ENCODE measurements around the gene UBTD2.
"Not testable (repeated sequence)": the region's sequence is repeated elsewhere in the genome, so short reads cannot be mapped to it uniquely, and the experiment has no call there.

UBTD2 gene

DNA sequence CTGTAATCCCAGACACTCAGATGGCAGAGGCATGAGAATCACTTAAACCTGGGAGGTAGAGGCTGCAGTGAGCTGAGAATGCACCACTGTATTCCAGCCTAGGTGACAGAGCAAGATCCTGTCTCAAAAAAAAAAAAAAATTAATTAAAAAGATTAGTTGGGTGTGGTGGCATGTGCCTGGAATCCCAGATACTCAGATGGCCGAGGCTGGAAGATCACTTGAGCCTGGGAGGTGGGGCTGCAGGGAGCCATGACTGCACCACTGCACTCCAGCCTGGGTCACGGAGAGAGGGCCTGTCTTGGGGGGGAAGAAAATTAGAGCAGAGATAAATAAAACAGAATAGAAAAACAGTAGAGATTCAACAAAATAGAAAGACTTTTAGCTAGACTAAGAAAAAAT is 34.9 kb downstream of the UBTD2 start:
- DNase-seq: no peak

DNA sequence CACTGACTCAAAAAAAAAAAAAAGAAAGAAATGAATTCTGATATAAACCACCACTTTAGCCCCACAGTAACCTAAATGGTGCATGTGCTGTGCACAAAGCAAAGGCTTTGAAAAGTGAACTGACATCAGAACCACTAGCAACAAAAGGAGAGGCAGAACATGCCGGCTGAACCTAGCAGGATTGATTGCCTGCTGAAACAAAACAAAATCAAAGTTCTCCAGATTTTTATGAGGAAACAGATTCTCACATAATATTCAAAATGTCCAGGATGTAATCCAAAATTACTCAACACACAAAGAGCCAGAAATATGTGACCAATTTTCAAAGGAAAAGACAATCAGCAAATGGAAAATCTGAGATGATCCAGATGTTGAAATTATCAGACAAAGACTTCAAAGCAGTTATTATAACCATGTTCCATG is 37.9 kb downstream of the UBTD2 start:
- DNase-seq: no peak

DNA sequence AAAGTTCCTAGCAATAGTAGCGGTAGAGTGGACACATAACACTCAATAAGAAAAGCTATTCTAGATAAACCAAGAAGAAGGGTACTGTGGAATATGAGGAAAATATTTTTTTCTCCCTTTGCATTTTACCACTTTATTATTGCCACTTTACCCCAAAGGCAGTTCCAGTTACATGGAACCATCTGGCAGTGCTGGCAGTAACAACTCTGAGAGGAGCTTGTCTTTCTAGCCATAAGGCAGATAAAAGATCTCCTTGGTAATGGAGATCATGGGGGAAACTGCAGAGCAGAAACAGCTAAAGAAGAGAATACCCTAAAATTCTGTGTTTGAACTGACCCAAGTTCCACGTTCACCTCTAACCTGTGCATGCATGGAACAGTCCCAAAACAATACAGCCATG is 38.5 kb downstream of the UBTD2 start:
- no peak for DNase-seq

DNA sequence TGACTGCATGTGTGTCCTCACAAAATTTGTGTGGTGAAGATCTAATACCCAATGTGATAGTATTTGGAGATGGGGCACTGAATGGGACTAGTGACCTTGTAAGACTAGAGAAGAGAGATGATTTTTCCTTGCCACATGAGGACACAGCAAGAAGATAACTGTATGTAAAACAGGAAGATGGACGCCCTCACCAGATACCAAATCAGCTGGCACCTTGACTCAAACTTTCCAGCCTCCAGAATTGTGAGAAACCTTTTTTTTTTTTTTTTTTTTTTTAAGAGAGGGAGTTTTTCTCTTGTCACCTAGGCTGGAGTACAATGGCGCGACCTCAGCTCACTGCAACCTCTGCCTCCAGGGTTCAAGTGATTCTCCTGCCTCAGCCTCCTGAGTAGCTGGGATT is 40.3 kb downstream of the UBTD2 start:
- DNase-seq: peak in 1 of 4 experiments; percentile 28

DNA sequence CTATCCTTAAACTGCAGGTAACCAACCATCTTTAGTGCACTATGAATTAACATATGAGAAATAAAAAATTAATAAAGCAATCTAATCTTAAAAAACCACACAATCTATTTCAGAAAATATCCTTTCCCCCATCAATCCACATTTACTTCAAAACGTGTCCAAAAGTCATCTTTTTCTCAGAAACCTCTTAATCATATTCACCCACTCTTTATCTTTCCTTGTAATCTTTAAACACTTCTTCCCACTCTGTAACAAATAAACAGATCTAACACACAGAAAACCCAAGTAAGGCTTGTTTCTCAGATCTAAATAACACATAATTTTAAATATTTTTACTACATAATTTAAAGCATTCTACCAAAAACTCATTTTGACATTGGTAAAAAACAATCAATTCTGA is 45.2 kb downstream of the UBTD2 start:
- no peak for DNase-seq

DNA sequence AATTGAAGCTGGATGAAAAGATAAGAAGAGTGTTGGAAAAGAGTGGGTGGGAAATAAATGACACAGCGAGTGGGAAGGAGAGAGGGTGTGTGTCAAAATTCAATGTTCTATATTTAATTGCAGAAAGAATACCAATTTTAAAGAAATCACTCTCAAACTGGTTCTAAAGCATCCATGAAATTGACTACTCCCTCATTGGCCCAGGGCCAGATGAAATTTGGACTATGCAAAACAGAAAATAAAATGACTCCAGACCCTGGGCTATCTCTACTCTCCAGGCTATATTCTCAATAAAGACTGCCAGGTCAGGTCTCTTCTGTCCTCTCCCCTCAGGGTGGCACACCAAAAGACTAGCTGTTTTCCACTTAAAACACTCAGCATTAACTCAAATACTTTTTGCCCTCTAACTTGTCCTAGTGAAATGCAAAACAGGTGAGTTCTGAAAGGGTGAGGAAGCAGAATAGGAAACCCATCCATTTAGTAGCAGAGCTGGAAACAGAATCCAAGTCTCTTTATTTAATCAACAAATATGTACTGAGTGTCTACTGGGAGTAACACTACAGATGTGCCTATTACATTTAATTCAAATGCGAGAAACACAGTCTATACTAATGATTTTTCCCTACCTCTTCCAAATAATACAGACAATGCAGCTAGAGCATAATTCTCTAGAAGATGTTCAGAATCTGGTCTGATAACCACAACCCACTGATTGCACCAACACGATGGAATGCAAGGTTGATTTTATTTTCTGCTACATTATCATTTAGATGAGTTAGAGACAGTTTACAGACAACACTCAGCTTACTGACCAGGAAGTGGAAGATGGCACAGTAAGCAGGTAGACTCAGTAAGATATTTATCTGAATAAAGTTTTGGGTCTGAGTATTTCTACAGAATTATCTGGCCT is 47.5 kb downstream of the UBTD2 start:
- DNase-seq: no peak

DNA sequence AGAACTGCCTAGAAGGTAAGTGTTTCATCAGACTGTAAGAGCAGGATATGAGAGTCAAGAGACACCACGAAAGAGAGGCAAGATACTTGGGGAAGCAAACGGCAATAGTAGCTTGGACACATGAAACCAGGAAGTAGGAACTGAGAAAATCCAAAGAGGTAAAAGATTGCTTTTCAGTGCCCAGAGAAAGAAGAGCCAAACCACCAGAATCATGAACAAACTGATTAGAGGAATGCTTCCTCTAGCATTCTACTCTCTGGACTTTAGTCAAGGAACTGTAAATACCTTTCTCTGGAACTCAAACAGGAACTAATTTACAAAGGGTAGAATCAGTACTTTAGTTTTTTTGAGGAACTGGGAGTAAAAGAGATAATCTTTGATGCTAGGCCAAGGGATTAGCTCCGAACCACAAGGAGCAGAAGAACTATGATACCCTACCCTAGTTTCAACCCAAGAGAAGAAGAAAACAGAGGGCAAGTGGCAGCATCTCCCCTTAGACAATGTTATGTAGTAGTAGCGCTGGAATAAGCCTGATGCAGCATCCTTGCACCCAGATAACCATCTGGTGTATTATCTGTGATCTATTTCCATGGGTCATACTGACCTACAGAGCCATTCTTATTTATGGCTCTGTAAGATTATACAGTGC is 48.3 kb downstream of the UBTD2 start:
- DNase-seq: peak; percentile 14 to 51 (median 36)

DNA sequence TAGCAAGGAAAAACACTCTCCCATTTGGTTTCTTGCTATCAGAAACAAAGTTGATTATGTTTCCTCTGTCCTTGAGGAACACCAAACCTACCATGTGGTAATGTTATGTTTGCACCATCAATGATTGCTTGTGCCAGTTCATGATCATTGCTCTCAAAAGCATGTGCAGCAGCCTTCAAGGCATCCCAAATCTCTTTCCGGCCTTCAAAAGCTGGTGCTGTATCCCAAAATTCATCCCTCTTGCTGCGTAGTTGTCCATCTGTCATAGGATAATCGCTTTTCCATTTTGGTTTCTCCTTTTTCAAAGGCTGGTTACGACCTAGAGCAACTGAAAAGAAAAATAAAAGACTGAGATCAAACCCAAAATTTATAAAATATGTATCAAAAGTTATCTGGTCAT is 49.5 kb downstream of the UBTD2 start:
- DNase-seq: no peak

DNA sequence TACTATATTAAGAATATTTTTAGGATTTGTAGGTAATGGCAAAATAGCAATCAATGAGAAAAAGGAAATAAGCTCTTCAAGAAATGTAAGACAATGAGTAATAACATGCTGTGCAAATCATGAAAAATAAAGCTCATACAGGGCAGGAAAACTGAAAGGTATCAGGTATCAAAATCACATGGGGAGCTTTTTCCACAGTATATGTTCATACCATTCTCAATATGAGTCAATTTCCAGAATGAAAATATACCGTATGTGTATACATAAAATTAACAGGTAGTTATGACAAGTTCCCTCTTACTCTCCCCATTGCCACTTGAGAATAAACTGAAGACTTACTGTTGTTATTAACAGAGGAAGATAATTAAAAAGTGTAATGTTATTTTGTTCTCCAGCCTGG is 53.7 kb downstream of the UBTD2 start:
- DNase-seq: no peak

DNA sequence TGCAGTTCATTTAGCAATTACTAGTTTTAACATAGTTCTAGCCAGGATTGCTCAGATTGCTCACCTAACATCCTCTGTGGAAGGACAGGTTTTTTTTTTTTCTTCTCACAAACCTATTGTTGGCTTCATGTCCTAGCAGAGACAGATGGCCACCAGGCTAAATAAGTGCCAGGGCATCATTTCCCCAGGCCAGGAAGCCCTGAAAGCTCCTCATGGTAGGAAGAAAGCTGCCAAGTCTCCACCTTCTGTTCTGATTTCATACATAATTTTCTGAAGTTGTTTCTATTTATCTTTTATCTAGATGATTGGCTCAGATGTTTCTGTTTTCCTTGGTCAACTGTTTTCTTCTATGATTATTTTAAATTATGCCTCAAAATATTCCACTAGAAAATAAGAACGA is 58.6 kb downstream of the UBTD2 start:
- DNase-seq: no peak

DNA sequence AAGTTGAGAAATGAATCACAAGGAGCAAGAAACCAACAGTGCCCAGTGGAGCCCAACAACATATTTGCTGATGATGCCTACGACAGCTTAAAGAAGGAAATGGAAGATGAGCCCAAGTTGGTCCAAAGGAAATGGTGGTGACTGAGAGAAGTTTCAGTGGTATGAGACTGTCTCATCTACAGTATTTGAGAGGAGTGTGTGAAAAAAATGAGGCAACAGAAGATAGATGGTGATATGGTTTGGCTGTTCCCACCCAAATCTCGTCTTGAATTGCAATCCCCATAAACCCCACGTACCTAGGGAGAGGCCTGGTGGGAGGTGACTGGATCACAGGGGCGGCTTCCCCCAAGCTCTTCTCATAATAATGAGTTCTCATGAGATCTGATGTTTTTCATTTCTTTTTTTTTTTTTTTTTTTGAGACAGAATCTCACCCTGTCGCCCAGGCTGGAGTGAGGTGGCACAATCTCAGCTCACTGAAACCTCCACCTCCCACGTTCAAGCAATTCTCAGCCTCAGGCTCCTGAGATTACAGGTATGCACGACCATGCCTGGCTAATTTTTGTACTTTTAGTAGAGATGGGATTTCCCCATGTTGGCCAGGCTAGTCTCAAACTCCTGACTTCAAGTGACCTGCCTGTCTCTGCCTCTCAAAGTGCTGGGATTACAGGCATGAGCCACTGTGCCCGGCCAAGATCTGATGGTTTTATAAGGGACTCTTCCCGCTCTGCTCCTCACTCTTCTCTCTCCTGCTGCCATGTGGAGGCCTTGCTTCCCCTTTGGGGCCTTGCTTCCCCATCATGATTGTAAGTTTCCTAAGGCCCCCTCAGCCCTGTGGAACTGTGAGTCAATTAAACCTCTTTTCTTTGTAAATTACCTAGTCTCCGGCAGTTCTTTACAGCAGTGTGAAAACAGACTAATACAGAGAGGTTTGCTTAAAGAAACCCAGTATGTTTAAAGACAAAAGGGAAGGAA is 59.4 kb downstream of the UBTD2 start:
- DNase-seq: peak in 3 of 4 experiments; percentile 25 to 32 (median 30)

DNA sequence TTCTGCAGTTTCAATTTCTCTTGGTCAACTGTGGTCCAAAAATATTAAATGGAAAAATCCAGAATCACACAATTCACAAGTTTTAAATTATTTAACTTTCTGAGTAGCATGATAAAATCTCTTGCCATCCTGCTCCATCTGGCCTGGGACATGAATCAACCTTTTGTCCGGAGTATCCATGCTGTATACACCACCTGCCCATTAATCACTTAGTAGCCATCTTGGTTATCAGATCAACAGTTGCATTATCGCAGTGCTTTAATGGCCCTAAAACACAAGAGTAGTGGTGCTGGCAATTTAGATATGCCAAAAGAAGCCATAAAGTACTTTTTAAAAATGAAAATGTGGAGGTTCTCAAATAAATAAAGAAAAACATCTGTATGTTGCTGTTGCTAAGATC is 64.3 kb downstream of the UBTD2 start:
- DNase-seq: no peak

DNA sequence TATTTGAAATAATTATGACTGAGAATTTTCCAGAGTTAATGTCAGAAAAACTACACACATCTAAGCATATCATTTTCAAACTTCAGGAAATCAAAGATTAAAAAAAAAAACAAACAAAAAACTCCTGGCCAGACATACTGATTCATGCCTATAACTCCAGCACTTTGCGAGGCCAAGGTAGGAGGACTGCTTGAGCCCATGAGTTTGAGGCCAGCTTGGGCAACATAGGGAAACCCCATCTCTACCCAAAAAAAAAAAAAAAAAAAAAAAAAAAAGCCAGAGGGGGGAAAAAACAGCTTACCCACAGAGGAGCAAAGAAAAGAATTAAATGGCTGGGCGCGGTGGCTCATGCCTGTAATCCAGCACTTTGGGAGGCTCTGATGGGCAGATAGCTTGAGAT is 67.2 kb downstream of the UBTD2 start:
- no peak for DNase-seq

DNA sequence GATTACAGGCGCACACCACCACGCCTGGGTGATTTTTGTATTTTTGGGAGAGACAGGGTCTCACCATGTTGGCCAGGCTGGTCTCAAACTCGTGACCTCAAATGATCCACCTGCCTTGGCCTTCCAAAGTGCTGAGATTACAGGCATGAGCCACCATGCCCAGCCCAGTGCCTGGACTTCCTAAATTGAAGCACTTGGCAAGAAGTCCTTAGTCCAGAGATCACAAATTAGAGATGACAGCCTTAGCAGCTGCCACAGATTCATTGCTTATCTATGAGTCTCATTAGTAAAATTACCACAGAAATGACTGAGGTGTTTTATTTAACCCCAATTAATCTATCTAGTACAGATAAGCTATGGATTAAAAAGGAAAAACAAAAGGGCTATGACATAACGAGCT is 70.4 kb downstream of the UBTD2 start:
- no peak for DNase-seq

DNA sequence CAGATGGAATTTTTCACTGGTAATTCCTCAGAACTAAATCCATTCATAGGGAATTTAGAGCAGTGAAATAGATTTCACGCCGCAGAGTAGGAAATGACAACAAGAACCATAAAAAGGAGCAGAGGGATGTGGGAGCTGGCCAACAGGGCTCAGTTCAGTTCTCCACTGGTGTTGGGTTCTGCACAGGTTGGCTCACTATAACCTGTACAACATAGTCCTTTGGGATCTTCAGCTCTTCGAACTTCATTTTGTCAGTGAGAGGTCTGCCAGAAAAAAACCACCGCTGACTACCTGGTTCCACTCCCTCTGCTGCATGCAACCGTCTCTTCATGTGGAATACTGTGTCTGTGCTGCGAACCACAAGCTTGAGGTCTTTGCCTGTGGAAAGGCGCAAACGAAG is 71.9 kb downstream of the UBTD2 start:
- DNase-seq: no peak

DNA sequence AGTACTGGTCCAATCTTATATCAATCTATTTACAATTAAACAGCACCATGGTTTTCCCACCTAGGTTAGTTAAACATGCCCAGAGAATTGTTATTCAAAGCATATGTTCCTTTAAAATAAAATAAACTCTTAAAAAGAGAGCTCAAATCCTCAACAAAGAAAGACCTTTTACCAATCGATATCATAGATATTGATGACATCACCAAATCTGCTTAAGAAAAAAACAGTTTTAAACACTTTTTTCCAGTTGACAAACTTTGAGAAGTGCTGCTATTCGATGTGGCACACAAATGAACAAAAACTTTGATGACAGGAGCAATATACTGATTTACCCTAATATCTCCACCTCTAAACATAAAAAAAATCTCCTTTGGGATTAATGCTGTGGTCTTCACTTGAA is 73.8 kb downstream of the UBTD2 start:
- no peak for DNase-seq

DNA sequence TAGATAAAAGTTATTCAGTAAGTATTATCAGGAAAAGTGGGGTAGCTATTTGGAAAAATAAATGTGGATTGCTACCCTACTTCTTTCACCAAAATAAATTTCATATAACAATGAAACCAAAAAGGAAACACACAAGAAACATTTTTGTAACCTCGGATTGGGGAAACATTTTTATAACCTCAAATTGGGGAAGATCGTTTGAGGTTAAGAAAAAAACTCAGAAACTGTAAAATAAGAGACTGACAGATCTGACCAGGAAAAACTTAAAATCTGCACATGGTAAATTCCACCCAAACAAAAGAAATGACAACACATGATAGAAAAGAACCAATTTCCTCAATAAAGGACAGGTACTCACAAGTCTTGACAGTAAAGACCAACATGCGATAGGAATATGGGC is 76.1 kb downstream of the UBTD2 start:
- peak in 2 of 4 experiments; percentile 13 to 23 for DNase-seq

DNA sequence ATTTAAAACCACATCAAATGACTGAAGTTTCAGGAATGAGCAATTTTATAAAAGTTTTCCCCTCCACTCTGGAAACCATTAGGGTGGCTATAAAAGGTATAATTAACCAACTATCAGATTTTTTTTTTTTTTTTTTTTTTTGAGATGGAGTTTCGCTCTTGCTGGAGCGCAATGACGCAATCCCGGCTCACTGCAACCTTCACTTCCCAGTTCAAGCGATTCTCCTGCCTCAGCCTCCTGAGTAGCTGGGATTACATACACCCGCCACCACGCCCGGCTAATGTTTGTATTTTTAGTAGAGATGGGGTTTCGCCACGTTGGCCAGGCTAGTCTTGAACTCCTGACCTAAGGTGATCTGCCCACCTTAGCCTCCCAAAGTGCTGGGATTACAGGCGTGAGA is 77.6 kb downstream of the UBTD2 start:
- DNase-seq: peak in 3 of 4 experiments; percentile 31 to 52 (median 46)

DNA sequence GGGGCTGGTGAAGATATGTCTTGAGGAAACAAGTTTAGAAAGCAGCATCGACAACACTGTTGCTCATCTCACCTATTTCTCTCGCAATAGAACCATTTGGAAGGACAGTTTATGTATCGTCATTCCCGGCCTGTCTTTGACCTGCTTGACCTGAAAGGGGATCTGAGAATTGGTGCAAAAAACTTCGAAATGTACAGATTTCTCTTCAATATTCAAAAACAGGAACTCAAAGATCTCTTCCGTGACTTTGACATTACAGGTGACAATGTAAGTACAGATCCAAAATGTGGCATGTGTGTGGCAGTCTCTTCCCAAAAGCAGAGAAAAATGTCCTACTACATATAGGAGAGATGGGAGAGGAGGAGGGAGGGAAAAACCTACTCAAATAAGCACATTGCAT is 83.1 kb downstream of the UBTD2 start:
- DNase-seq: no peak

DNA sequence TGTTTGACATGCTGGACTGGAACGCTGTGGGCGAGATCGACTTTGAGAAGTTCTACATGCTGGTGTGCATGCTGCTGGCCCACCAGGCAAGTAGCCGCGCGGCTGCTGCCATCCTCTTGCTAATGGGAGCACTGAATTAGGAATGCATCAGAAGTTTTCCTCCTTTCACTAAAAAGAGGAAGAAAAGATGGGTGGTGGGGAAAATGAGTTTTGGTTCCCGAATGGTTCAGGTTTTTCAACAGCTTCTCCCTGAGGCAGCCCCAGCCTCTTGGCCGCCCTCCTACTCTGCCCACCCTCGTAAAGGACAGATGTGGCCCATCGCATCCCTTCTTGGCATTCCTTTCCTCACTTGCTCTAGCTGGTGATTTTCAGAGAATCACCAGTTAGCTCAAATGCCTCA is 84.1 kb downstream of the UBTD2 start:
- peak in 3 of 4 experiments; percentile 15 to 42 (median 26) for DNase-seq

DNA sequence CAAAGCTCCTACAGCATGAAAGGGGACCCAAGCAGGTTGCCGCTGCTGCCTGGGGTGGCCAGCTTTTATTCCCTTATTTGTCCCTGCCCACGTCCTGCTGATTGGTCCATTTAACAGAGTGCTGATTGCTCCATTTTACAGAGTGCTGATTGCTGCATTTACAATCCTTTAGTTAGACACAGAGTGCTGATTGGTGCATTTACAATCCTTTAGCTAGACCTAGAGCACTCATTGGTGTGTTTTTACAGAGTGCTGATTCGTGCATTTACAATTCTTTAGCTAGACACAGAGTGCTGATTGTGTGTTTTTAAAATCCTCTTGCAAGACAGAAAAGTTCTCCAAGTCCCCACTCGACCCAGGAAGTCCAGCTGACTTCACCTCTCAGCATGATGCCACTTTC is 85.8 kb downstream of the UBTD2 start:
- not testable (repeated sequence) for DNase-seq

DNA sequence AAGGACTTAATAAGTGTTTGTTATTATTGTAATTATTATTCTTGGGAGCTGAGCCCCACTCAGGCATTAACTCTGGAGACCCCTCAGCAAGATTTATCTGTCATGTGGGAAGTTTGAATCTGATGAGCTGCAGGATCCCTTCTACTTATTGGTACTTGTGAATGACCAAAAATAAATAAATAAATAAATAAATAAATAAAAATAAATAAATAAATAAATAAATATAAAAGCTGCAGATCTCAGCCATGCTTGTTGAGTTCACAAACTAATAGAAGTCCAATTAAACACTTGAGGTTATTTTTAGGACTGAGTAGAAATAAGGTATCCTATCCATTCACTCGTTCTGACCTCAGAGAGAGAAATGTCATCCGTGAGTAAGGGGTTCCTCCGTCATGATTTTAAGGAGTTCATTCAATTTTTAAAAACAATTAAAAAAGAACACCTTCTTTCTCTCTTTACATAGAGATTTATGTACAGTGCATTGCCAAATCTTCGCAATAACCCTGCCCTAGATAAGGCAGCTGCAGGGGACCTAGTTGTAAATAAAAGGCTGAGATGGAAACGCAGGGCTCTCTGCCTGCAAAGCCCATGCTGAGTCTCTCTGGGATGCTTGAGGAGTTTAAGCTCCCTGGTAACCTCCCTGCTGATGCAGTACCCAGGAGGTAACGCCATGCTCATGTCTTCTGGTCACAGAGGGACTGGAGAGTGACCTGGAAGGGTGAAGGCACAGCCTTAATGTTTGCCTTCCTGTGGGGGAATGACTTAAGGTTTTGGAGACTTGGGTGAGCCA is 88.4 kb downstream of the UBTD2 start:
- DNase-seq: no peak

All from suppressor macrophage (primary cell).